Upper lobe of left lung (tissue), 4 donors: ENCODE data around the gene PTGIS.

Experiments used
- POLR2A ChIP-seq, 4 donors: fragments of 450-650 bp; IDR thresholded peaks; one replicate each; pipeline ENCODE4 v1.5.1; 2016 to 2017; ENCODE audit warnings: antibody characterized with exemption in 4 of 4, mild to moderate bottlenecking in 2 of 4
- TF ChIP-seq, protein P1 (sequence below), 6 experiments: fragments of 450-650 bp in 4 of 6; fragments of 200-600 bp in 2 of 6; sonication (generic) in 2 of 6; IDR thresholded peaks; one replicate each; pipeline ENCODE4 v1.5.1; 2016 to 2019; ENCODE audit warnings: antibody characterized with exemption in 6 of 6

DNA sequence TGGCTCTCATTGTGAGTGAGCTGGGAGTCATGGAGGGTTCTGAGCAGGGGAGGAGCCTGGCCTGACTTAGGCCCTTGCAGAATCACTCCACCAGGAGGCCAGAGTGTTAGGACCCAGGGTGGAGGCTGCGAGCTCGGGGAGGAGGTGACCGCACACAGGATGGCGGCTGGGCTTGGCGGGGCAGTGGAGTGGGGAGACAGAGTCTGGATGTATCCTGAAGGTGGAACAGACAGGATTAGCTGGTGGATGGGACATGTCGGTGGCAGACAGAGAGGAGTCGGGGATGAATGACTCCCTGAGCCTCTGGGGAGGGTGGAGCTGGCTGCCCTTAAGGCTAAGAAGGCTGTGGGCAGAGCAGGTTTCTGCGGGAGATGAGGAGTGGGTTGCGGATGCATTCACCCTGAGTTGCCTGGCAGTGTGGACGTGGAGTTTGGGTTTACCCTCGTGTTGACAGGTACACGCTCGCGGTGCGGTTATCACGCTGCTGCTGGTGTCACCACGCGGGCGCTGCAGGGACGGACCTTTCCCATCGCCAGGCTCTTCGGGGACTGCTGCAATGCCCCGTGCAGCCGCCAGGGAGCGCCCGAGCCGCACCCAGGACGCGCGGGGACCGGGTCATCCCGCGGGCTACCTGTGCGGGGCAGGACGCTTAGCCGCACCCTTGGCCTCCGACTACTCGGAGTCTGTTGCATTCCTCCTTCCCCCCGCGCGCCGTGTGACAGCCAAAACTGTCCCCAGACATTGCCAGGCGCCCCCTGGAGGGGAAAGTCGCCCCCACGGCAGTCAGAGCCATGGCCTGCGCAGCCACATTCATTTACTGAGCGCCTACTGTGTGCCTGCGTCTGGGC is 43.0 kb upstream of the PTGIS start:
- TF ChIP-seq, protein P1, sequence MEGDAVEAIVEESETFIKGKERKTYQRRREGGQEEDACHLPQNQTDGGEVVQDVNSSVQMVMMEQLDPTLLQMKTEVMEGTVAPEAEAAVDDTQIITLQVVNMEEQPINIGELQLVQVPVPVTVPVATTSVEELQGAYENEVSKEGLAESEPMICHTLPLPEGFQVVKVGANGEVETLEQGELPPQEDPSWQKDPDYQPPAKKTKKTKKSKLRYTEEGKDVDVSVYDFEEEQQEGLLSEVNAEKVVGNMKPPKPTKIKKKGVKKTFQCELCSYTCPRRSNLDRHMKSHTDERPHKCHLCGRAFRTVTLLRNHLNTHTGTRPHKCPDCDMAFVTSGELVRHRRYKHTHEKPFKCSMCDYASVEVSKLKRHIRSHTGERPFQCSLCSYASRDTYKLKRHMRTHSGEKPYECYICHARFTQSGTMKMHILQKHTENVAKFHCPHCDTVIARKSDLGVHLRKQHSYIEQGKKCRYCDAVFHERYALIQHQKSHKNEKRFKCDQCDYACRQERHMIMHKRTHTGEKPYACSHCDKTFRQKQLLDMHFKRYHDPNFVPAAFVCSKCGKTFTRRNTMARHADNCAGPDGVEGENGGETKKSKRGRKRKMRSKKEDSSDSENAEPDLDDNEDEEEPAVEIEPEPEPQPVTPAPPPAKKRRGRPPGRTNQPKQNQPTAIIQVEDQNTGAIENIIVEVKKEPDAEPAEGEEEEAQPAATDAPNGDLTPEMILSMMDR (IDR thresholded peaks at IDR 0.05): peak; percentile 100
- TF ChIP-seq POLR2A (IDR thresholded peaks at IDR 0.05): no peak
